Activated CD4-positive, alpha-beta T cell treated with anti-CD3 and anti-CD28 coated beads for 36 hours (primary cell): ENCODE measurements around the gene NR0B2. TPM values are rescaled to one million over a fixed set of nuclear protein-coding genes. Genes with fewer than 3 reads are reported as not detected.

Experiments used
- ATAC-seq: fragments of 200-7000 bp; cut with Tn5 transposase; one replicate; pipeline ENCODE4 v1.10.0; 2021; ENCODE audit warnings: mild to moderate bottlenecking, moderate library complexity
- CTCF ChIA-PET: fragments of 350-600 bp; sonication (Branson Sonifier 250); formaldehyde crosslinking; loops from one replicate; lab custom pipeline; 2021; ENCODE audit warnings: antibody characterized with exemption; lab: Charles Lee
- POLR2A ChIA-PET: fragments of 350-600 bp; sonication (Branson Sonifier 250); formaldehyde crosslinking; loops from one replicate; lab custom pipeline; 2021; ENCODE audit warnings: antibody characterized with exemption, inconsistent platforms; lab: Charles Lee
- DNase-seq: peaks from one replicate; pipeline ENCODE4 v3.0.0-alpha.2; 2020
- H3K27ac Mint-ChIP-seq: one replicate; pipeline ENCODE4 v1.8.0; 2021; ENCODE audit warnings: mixed read lengths
- H3K27me3 Mint-ChIP-seq: one replicate; pipeline ENCODE4 v1.8.0; 2021; ENCODE audit warnings: mixed read lengths
- H3K36me3 Mint-ChIP-seq: one replicate; pipeline ENCODE4 v1.8.0; 2021; ENCODE audit warnings: low read depth, mixed read lengths
- H3K4me1 Mint-ChIP-seq: one replicate; pipeline ENCODE4 v1.8.0; 2021; ENCODE audit warnings: mixed read lengths
- H3K4me3 Mint-ChIP-seq: one replicate; pipeline ENCODE4 v1.8.0; 2021; ENCODE audit warnings: mild to moderate bottlenecking, moderate library complexity, mixed read lengths
- H3K9me3 Mint-ChIP-seq: one replicate; pipeline ENCODE4 v1.8.0; 2021; ENCODE audit warnings: low read depth, mixed read lengths
- intact Hi-C, 2 experiments: fragments of 100-400 bp; cut with DNase I in 1 of 2; cut with micrococcal nuclease in 1 of 2; formaldehyde crosslinking; loops; one replicate each; pipeline versions ENCODE4 v1.14.2 to v1.15.1; 2022 to 2024; cut with DNase I, micrococcal nuclease
- total RNA-seq, 2 experiments: library from RNA; stranded (reverse); gene quantifications; one replicate each; pipeline ENCODE4 v1.2.3, GENCODE V29; 2021

NR0B2 gene
- total RNA-seq, 2 experiments from 2014 or later, result not detected

GRCh38 chr1:26932531-26932930 lies 18.8 kb upstream of the NR0B2 start:
- Mint-ChIP-seq H3K9me3 (no peaks in the 10 kb centered on the region), H3K27ac (no peak overlapping the region)
- CTCF ChIA-PET, result interaction anchor here (0.6 kb wide), 1 partner anchor 8 kb away, joined by 3 read pairs; no protein-coding TSS in a partner anchor

GRCh38 chr1:26923711-26924110 lies 9.9 kb upstream of the NR0B2 start:
- POLR2A ChIA-PET, result interaction anchor here (0.8 to 1.2 kb wide), 2 partner anchors 10 to 24 kb away, joined by 4 to 6 read pairs; no protein-coding TSS in a partner anchor
- H3K4me1 Mint-ChIP-seq, result peaks cover 41% of the 10 kb centered on the region
- H3K27me3 Mint-ChIP-seq, result no peaks in the 10 kb centered on the region
- H3K9me3 Mint-ChIP-seq, result no peaks in the 10 kb centered on the region
- DNase-seq (peak; percentile 36), ATAC-seq (no peak)
- peak overlapping the region; percentile 90 for H3K27ac Mint-ChIP-seq
- intact Hi-C loops, result loop anchor here in 1 of 2 experiments (5.0 kb wide), 1 partner anchor 849 kb away; the partner anchor contains the start of gene STX12
- CTCF ChIA-PET, result interaction anchor here (0.6 to 1.2 kb wide), 5 partner anchors 9 to 168 kb away, joined by 3 to 6 read pairs (median 3); partner anchors contain the start of gene GPATCH3
- peaks cover 51% of the 10 kb centered on the region for H3K36me3 Mint-ChIP-seq
- H3K4me3 Mint-ChIP-seq, result peak overlapping the region; percentile 82

More at GRCh38 chr1:26932531-26932930, 18.8 kb upstream of the NR0B2 start:
- intact Hi-C loops, result no loop called here
- Mint-ChIP-seq H3K4me3 (no peak overlapping the region), H3K27me3 (no peaks in the 10 kb centered on the region), H3K36me3 (peaks cover 42% of the 10 kb centered on the region), H3K4me1 (no peaks in the 10 kb centered on the region)
- POLR2A ChIA-PET, result no interaction called here
- DNase-seq, result no peak
- ATAC-seq, result no peak

- H3K36me3 Mint-ChIP-seq, result peaks cover 43% of the 10 kb centered on the region
- no peaks in the 10 kb centered on the region for H3K9me3 Mint-ChIP-seq
- ATAC-seq, result no peak
- no peak for DNase-seq
- H3K27ac Mint-ChIP-seq, result peak overlapping the region; percentile 90
- POLR2A ChIA-PET, result interaction anchor here (0.8 to 1.2 kb wide), 2 partner anchors 10 to 25 kb away, joined by 4 to 6 read pairs; no protein-coding TSS in a partner anchor
- intact Hi-C loops, result loop anchor here in 1 of 2 experiments (5.0 kb wide), 1 partner anchor 849 kb away; the partner anchor contains the start of gene STX12
- no peaks in the 10 kb centered on the region for H3K27me3 Mint-ChIP-seq
- peak overlapping the region; percentile 82 for H3K4me3 Mint-ChIP-seq
- CTCF ChIA-PET, result no interaction called here
- peaks cover 41% of the 10 kb centered on the region for H3K4me1 Mint-ChIP-seq
Measured at GRCh38 chr1:26922901-26923300, 9.1 kb upstream of the NR0B2 start.

GRCh38 chr1:26922431-26922729 lies 8.6 kb upstream of the NR0B2 start:
- peaks cover 41% of the 10 kb centered on the region for H3K4me1 Mint-ChIP-seq
- DNase-seq, result no peak
- intact Hi-C loops, result loop anchor here in 1 of 2 experiments (5.0 kb wide), 1 partner anchor 850 kb away; the partner anchor contains the start of gene STX12
- H3K27me3 Mint-ChIP-seq, result no peaks in the 10 kb centered on the region
- H3K9me3 Mint-ChIP-seq, result no peaks in the 10 kb centered on the region
- POLR2A ChIA-PET, result interaction anchor here (0.6 to 2.6 kb wide), 2 partner anchors 17 to 22 kb away, joined by 4 to 10 read pairs; partner anchors contain the start of gene GPATCH3
- CTCF ChIA-PET, result interaction anchor here (0.6 to 1.3 kb wide), 2 partner anchors 74 to 84 kb away, joined by 4 read pairs; no protein-coding TSS in a partner anchor
- peaks cover 38% of the 10 kb centered on the region for H3K36me3 Mint-ChIP-seq
- H3K4me3 Mint-ChIP-seq, result peak overlapping the region; percentile 82
- no peak for ATAC-seq
- H3K27ac Mint-ChIP-seq, result peak overlapping the region; percentile 90

- peak; percentile 98 for ATAC-seq
- intact Hi-C loops, result loop anchor here (1.0 to 5.0 kb wide), 14 partner anchors 21 to 851 kb away; partner anchors contain the start of genes GPATCH3 (in 2 of the 2), GPN2 (in 2 of the 2), HMGN2 (in 1 of the 2) and PDIK1L (in 1 of the 2)
- H3K36me3 Mint-ChIP-seq, result peaks cover 34% of the 10 kb centered on the region
- ChIA-PET POLR2A (interaction anchor here (0.6 to 2.6 kb wide), 3 partner anchors 17 to 32 kb away, joined by 4 to 10 read pairs (median 4); partner anchors contain the start of genes GPATCH3 and GPN2), CTCF (interaction anchor here (0.6 to 1.5 kb wide), 7 partner anchors 17 to 523 kb away, joined by 3 to 4 read pairs (median 3); partner anchors contain the start of gene GPATCH3)
- no peaks in the 10 kb centered on the region for H3K27me3 Mint-ChIP-seq
- H3K4me1 Mint-ChIP-seq, result peaks cover 38% of the 10 kb centered on the region
- peak; percentile 98 for DNase-seq
- H3K27ac Mint-ChIP-seq, result peak within 1 kb of the TSS; percentile 90
- no peaks in the 10 kb centered on the region for H3K9me3 Mint-ChIP-seq
- H3K4me3 Mint-ChIP-seq, result peak within 1 kb of the TSS; percentile 82
Measured at GRCh38 chr1:26921540-26922430, 8.0 kb upstream of the NR0B2 start, which contains the start of gene NUDC. NUDC (plus strand) TSS chr1:26921743; CDS start chr1:26921849, 106 bp downstream.

- intact Hi-C loops, result loop anchor here (1.0 to 5.0 kb wide), 14 partner anchors 21 to 851 kb away; partner anchors contain the start of genes GPATCH3 (in 2 of the 2), GPN2 (in 2 of the 2), HMGN2 (in 1 of the 2) and PDIK1L (in 1 of the 2)
- POLR2A ChIA-PET, result interaction anchor here (0.7 to 2.6 kb wide), 2 partner anchors 21 to 31 kb away, joined by 4 to 10 read pairs; partner anchors contain the start of genes GPATCH3 and GPN2
- Mint-ChIP-seq H3K4me1 (peaks cover 35% of the 10 kb centered on the region), H3K36me3 (peaks cover 30% of the 10 kb centered on the region), H3K27ac (peak overlapping the region; percentile 90), H3K9me3 (no peaks in the 10 kb centered on the region), H3K4me3 (peak overlapping the region; percentile 82), H3K27me3 (no peaks in the 10 kb centered on the region)
- ATAC-seq, result peak; percentile 69
- DNase-seq, result no peak
- CTCF ChIA-PET, result interaction anchor here (0.6 to 1.5 kb wide), 7 partner anchors 17 to 522 kb away, joined by 3 to 4 read pairs (median 3); partner anchors contain the start of gene GPATCH3
Measured at GRCh38 chr1:26921126-26921539, 7.4 kb upstream of the NR0B2 start.

GRCh38 chr1:26915204-26915842 lies 1.5 kb upstream of the NR0B2 start:
- no peak overlapping the region for H3K4me3 Mint-ChIP-seq
- no peaks in the 10 kb centered on the region for H3K9me3 Mint-ChIP-seq
- H3K4me1 Mint-ChIP-seq, result peaks cover 3% of the 10 kb centered on the region
- intact Hi-C loops, result no loop called here
- DNase-seq (no peak), ATAC-seq (no peak)
- CTCF ChIA-PET, result no interaction called here
- H3K27me3 Mint-ChIP-seq, result no peaks in the 10 kb centered on the region
- no peak overlapping the region for H3K27ac Mint-ChIP-seq
- POLR2A ChIA-PET, result no interaction called here
- H3K36me3 Mint-ChIP-seq, result no peaks in the 10 kb centered on the region

- H3K4me3 Mint-ChIP-seq, result no peak overlapping the region
- ChIA-PET CTCF (interaction anchor here (0.6 kb wide), 1 partner anchor 55 kb away, joined by 3 read pairs; no protein-coding TSS in a partner anchor), POLR2A (interaction anchor here (0.6 to 0.8 kb wide), 2 partner anchors 10 to 886 kb away, joined by 5 to 6 read pairs; no protein-coding TSS in a partner anchor)
- no peak overlapping the region for H3K27ac Mint-ChIP-seq
- H3K27me3 Mint-ChIP-seq, result no peaks in the 10 kb centered on the region
- ATAC-seq (no peak), DNase-seq (no peak)
- H3K9me3 Mint-ChIP-seq, result no peaks in the 10 kb centered on the region
- intact Hi-C loops, result no loop called here
- no peaks in the 10 kb centered on the region for H3K36me3 Mint-ChIP-seq
- no peaks in the 10 kb centered on the region for H3K4me1 Mint-ChIP-seq
Measured at GRCh38 chr1:26913389-26913753, 404 bp downstream of the NR0B2 start.

GRCh38 chr1:26912147-26912490 lies 1.7 kb downstream of the NR0B2 start:
- ATAC-seq (no peak), DNase-seq (no peak)
- no peaks in the 10 kb centered on the region for H3K27me3 Mint-ChIP-seq
- ChIA-PET CTCF (no interaction called here), POLR2A (no interaction called here)
- H3K27ac Mint-ChIP-seq, result no peak overlapping the region
- no peaks in the 10 kb centered on the region for H3K36me3 Mint-ChIP-seq
- no peaks in the 10 kb centered on the region for H3K9me3 Mint-ChIP-seq
- H3K4me3 Mint-ChIP-seq, result no peak overlapping the region
- H3K4me1 Mint-ChIP-seq, result no peaks in the 10 kb centered on the region
- intact Hi-C loops, result no loop called here

- H3K9me3 Mint-ChIP-seq, result no peaks in the 10 kb centered on the region
- H3K4me3 Mint-ChIP-seq, result no peak overlapping the region
- H3K36me3 Mint-ChIP-seq, result no peaks in the 10 kb centered on the region
- ATAC-seq (no peak), DNase-seq (no peak)
- H3K4me1 Mint-ChIP-seq, result no peaks in the 10 kb centered on the region
- H3K27ac Mint-ChIP-seq, result no peak overlapping the region
- ChIA-PET POLR2A (no interaction called here), CTCF (interaction anchor here (1.1 kb wide), 1 partner anchor 24 kb away, joined by 4 read pairs; no protein-coding TSS in a partner anchor)
- intact Hi-C loops, result no loop called here
- no peaks in the 10 kb centered on the region for H3K27me3 Mint-ChIP-seq
Measured at GRCh38 chr1:26911399-26912146, 2.2 kb downstream of the NR0B2 start.
